Stimulated activated CD4-positive, alpha-beta T cell treated with anti-CD3 and anti-CD28 coated beads, Interleukin-15, amount 100 ng/mL, for 24 hours (primary cell): ENCODE measurements around the gene PLEKHA7.
"Not testable (repeated sequence)": the region's sequence is repeated elsewhere in the genome, so short reads cannot be mapped to it uniquely, and the experiment has no call there.

Experiments
- DNase-seq: peaks from one replicate; pipeline ENCODE4 v3.0.0-alpha.2; 2020

The PLEKHA7 gene

DNA sequence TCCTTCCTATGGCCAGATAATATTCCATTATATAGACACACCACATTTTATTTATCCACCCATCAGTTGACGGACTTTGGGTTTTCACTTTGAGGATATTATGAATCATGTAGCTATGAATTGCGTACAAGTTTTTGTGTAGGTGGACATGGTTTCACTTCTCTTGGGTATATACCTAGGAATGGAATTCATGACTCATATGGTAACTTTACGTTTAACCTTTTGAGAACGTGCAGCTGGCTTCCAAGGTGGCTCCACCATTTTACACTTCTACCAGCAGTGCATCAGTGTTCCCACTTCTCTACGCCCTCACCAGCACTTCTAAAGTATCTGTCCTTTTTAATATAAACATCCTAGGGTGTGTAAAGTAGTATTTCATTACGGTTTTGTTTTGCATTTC lies 112.0 kb downstream of the PLEKHA7 start:
- DNase-seq, result peak; percentile 61

DNA sequence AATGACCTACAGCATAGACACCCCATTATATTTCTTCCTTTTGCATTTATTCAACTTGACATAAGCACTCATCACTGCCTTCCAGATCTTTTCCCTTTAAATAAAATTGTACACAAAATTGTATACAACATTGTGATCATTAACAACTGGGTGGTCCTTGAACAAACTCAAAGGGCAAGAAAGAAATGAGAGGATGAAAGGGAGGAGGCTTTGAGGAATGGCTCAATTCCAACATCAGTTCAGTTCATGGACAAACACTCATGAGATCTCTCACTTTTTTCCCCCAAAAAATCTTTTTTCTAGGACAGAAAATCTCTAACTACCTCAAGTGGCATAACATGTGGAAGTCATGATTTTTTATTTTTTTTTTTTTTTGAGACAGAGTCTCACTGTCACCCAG lies 113.7 kb downstream of the PLEKHA7 start:
- DNase-seq, result no peak

DNA sequence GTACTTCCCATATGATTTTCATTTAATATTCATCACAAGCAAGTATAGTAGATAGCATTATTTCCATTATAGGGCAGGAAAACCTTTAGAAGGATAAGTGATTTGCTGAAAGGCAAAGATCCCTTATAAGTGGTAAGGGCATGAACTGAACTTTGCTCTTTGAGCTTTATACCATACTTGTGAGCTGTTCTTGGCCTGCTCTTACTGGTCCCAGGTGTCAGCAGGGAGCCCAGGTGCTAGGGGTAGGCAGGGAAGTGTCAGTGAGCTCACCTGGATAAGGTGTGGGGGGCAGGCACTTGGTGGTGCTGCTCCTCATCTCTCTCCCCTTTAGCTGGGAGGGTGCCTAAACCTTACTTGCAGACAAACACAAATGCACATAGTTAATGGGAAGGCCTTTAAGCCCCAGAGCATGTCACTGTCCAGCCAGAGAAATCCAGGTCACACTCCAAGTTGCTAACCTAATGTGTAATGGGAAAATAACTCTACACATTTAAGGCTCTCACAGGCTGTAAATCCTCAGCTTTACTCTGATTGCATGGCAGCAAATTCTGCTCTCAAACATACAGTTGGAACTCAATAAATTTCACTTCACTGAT lies 114.4 kb downstream of the PLEKHA7 start:
- DNase-seq, result no peak

DNA sequence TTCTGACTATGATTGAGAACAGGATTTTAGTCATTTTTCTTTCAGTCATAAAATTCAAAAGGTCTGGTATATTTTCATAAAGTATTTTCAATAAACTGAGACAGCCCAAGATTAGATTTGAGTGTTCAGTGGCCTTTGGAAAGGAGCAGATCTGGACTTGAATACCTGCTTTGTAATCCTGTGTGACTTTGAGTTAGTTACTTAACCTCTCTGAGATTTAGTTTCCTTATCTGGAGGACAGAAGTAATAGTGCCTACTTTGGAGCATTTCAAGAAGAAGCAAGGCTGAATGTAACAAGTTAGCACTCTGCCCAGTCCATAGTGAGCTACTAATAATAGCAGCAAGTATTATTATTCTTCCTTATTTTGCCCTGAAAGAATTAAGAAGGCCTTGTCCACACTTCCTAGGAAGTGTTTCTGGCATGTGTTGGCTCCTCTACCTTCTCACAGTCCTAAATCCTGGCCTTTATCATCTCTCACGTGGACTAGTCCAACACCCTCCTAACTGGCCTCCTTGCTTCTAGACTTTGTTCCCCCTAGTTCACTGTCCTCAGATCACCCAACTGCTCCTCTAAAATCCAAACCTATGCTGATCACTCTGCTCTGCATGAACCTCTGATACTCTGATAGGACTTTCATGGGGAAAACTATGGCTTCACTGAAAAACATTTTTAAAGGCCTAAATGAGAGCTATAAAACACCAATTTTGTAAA lies 115.8 kb downstream of the PLEKHA7 start:
- no peak for DNase-seq

DNA sequence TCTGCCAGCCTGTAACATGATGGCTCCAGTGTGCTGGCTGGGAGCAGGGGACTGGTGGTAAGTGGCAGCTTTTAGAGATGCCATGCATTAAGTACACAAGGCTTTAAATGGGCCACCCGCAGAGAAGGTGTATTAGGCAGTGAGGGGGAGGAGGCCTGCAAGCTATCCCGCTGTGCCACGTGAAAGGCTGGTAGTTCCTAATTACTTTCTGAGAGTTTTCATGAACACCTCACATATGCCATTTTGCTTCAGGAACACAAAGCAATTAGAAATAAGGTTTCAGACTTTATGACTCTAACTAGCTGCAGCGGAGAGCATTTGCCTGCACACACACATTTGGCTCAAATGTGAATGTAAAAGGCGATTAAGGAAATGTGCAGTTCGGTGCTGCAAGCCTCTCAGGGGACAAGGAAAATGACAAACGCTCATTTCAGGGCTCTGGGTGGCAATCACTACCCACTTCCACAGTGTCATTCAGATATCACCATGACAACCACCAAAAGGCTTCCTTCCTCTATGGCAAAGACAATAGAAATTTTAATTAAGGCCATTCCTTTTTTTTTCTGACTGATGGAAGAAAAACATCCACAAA lies 116.6 kb downstream of the PLEKHA7 start:
- no peak for DNase-seq

DNA sequence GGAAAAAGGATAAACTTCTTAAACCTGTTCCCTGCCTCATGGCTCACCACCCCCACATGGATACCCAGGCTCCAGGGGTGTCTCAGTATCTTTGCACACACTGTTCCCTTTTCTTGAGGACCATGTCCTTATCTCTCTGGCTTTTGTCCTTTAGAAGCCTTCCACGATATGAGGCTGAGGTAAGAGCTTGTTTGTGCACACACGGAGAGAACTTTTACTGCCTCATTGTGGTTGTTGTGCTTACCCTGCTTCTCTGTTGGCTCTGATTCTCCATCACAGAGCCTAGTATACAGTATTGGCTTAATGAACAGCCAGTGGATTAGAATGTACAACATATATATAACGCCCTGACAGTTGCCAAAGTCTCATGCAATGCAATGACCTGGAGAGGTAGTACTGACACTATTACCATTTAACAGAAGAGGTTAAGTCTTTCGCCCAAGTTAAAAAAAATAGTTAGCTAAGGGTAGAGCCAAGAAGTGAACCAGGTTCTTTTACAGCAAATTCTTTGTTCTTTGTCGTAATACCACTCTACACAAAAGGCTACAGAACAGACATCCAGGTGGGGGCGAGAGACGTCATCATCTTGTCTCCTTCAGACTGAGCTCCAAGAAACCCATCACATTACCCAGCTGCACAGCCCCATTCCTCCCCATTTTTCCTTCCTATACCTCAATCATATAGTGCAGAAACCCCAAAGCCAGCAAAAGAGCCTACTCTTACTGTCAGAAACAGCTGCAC lies 117.3 kb downstream of the PLEKHA7 start:
- no peak for DNase-seq

DNA sequence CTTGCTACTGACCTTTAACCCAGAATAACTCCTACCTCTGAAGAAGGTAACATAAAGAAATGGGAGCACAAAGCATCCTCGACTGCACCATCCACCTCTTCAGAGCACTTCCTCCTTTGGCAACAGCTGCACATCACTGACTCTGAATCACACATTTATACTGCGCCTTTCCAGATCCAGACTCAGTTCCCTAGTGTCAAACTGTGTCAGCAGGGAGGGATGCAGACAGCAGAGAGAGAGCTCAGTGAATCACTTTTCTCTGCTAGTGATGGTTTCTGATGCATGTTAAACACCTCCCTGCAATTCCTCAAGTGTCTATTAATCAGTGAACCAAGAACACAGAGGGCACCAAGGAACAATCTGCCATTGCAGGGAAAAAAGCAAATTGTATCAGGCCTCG lies 118.9 kb downstream of the PLEKHA7 start:
- no peak for DNase-seq

DNA sequence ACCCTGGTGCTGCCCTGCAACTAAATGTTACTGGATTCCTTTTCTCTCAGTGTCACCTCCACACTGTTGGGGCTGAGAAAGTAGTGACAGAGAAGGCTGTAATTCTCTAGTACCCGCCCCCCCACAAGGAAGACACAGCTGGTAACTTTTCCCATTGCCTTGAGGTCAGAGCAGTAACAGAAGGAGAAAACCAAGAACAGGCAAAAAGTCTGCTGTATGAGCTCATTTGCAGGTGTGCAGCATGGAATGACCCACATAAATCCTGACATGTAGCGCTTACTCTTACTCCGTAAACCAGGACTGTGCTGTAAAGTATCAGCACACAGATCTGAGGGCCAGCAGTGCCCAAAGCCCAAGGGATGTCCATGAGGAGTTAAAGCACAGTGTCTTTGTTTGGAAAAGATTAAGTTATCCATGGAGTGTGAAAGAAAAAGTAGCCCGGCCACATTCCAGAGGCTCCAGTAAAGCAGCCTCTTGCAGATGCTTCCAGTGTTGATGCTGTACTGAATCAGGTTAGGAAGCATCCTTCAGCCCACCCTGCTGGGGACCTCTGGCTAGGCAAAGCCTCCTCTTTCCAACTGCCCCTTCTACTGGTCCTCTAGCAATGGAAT lies 120.7 kb downstream of the PLEKHA7 start:
- no peak for DNase-seq

DNA sequence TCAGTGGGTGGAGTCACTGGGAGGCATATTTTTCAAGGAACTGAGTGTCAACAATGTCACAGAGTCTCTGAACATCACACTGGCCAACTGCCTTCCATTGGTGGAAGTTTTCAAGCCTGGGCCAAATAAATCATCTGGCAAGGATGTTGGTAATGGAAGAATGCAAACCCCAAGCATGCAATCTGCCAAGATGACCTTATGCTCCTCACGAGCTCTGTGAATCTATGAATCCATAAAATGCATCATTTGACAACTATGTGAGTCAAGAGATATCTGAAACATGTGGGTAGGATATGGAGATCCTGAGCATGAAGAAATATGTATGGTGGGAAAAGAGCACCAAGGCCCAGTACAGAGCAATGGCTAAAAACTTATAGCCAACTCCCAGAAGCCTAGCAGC lies 122.2 kb downstream of the PLEKHA7 start:
- no peak for DNase-seq

DNA sequence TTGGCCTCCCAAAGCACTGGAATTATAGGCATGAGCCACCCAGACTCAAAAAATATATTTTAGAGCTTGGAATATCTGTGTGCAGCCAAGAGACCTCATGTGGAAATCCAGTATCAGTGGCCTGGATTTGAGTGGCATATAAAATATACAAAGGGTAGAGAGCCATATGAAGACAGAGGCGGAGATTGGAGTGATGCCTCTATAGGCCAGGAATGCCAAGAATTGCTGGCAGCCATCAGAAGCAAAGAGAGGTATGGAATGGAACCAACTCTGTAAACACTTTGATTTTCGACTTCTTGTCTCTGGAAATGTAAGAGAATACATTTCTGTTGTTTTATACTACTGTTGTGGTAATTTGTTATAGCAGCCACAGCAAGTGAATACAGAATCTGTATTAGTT lies 123.0 kb downstream of the PLEKHA7 start:
- no peak for DNase-seq

DNA sequence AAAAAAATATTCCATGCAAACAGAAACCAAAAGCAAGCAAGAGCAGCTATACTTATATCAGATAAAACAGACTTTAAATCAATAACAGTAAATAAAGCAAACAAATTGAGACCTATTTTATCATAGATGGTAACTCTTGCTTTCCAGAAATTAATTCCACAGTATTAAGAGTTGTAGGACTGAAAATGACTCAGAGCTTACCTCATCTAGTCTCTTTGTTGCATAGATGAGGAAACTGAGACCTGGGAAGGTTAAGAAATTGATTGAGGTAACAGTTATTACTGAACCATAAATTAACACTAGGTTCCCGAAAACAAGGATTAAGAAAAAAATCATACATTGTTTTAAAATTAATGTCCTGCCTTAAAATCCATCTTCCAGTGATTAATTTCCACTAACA lies 123.8 kb downstream of the PLEKHA7 start:
- DNase-seq, result no peak

DNA sequence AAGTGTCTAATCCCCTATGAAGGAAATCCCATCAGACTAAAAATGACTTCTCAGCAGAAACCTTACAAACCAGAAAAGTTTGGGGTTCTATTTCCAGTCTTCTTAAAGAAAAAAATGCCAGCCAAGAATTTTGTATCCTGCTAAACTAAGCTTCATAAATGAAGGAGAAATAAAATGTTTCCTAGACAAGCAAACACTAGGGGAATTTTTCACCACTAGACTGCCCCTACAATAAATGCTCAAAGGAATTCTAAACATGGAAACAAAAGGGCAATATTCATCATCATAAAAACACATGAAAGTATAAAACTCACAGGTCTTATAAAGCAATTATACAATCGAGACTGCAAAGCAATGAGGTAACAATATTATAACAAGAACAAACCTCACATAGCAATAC lies 124.3 kb downstream of the PLEKHA7 start:
- no peak for DNase-seq

DNA sequence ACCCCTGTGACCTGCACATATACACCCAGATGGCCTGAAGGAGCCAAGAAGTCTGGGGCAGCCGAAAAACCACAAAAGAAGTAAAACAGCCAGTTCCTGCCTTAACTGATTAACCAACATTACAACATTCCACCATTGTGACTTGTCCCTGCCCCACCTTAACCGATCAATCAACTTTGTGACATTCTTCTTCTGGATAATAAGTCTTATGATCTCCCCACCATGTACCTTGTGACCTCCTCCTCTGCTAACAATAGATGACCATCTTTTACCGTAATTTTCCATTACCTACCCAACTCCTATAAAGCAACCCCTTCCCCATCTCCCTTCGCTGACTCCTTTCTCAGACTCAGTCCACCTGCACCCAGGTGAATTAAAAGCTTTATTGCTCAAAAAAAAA lies 125.2 kb downstream of the PLEKHA7 start:
- DNase-seq, result not testable (repeated sequence)

DNA sequence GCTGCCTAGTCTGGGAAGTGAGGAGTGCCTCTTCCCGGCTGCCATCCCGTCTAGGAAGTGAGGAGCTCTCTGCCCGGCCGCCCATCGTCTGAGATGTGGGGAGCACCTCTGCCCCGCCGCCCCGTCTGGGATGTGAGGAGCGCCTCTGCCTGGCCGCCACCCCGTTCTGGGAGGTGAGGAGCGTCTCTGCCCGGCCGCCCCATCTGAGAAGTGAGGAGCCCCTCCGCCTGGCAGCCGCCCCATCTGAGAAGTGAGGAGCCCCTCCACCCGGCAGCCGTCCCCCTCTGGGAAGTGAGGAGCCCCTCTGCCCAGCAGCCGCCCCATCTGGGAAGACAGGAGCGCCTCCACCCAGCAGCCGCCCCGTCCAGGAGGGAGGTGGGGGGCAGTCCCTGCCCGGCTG lies 126.3 kb downstream of the PLEKHA7 start:
- not testable (repeated sequence) for DNase-seq

DNA sequence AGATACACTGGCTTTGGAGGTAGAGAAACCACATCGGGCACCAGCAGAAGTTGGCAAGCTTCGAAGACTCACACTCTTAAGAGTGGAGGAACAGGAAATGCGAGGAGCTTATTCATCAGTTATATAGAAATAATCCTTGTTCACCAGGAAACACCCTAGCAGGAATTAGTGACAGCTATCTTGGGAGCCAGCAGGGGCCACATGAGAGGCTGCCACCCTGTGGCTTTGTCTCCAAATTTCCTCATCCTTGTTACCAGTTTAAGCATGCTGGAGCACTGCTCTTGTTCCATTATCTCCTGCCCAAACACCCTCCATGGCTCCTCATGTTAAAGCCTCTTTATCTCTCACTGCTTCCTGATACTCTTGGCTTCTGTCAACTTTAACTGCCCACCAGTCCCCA lies 131.0 kb downstream of the PLEKHA7 start:
- DNase-seq, result no peak

DNA sequence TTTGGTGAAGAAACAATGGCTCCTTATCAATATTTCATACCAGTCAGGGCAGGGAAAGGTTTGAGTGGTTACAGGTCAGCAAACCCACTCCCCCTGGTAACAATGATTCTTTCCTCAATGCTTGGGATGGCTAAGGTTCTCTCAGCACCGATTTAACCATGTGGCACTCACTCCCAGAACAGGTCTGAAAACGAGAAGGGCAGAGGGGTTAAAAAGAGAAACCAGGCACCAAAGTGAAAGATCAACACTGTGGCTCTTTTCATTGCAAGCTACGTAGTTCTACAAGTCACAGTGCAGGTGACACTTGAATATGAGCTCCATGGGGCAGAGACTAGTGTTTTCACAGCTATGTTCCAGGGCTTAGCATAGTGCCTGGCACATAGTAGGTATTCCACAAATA lies 132.4 kb downstream of the PLEKHA7 start:
- DNase-seq, result no peak

DNA sequence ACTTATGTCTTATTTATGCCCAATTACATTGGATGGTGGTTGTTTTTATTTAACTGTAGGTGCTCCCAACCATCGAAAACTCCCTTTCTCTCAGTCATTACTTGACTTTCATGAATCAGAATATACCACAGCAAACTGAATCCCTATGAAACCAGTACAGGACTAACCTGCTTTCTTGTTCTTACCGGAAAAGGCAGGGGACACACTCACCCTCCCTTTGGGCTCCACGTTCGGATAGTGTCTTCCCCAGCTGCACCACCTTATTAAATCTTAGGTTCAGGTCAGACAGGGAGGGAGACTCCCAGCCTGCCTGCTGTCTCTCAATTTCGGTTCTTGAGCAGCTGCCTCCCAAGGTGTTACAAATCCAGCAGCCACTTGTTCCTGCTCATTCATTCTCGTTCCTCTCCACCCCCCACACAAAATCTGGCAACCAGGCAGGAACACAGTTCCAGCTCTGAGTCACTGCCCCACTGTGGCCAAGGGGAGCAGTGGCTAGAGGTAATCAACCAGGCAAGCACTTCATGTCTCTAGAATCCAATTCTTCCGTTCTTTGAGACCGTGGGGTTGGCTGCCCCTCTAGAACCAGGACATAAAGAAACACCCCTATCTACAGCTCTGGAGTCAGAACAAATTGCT lies 133.0 kb downstream of the PLEKHA7 start:
- no peak for DNase-seq

DNA sequence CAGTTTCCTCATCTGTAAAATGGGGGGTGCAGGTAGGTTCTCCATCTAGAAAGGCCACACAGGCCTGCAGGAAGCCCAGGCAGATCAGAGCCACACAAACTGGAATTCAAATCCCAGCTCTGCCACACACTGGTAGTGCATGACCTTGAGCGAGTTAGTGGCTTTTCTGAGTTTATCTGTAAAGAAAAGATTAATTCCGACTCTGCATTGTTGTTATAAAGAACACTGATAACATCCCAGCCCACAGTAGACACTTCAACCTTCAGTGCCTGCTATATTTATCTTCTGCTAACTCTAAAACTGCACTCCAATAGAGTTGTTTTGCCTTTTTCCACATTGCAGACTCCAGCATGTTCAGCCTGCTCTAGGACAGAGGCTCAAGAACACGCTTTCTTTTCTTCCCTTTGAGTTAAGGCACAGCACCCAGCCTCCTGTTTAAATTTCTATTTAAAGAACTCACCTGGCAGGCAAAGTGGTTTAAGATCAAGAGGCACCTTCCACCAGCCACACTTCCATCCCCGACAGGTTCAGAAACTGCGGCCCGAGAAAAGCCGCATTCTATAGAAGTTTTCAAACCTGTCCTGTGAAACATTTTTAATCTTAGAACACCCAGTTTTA lies 133.9 kb downstream of the PLEKHA7 start:
- DNase-seq, result no peak

DNA sequence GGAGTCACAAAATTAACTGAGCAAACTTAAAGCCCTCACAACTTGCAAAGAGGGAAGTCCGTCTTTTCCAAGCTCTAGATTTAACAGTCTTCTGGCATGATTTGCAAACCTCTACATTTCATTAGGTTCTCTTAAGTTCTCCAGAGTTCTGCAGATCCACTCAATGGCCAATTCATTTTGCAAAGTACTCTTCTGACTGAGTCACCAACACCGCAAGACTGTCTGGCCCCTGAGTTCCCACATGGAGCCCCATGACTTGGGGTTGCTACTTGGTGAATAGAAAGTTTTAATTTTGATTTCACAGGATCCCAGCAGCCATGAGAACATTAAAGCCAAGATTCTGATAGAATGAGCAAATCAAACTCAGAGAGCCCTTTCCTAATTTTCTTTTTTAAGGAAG lies 134.5 kb downstream of the PLEKHA7 start:
- DNase-seq, result no peak

DNA sequence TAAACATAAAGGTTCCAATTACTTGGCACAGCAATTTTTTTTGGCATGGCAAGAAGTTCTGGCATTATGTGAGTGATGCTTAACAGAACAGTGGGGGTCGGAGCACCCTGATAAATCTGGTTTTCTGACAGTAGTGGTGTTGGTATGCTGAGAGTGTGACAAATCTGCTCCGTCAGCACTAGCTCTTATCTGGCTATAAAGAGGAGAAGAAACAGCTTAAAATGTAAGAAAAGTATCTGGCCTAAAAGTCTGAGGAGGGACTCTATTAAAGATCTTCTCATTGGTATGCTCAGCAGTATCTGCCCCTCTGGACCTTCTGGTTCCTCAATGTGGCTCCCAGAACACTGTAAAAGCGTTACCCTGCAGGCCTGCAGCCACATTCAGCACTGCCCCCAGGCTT lies 137.4 kb downstream of the PLEKHA7 start:
- DNase-seq, result no peak

DNA sequence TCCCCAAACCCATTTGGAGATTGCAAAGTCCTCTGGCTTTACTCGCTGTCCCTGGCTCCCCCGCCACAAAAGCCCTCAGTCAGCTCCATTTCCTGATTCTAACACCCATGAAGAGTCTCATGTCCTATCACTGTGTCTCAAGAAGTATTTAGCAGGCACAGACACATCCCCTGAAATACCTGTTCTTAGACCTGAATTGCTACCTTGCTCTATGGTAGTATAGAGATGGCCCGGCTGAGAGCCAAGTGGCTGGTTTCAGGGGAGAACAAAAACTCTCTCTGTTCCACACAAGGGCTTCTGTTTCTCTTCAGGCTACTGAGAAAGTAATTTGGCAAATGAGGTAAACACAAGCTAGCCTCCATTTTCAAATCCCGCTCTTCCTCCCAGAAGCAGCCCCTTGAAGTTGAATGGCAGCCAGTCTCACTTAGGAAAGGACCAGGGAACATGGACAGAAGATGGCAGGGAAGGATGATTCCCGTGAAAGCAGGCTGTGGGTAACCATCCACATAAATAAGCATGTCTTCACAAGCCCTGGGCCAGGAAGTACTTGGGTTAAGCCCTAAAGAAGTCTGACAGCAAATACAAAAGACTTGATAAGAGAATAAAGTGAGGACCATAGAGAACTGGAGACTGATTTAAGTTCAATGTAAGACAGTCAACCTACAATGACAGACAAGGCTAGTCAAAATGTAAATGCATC lies 138.0 kb downstream of the PLEKHA7 start:
- no peak for DNase-seq
